CD4-positive, alpha-beta T cell treated with Interleukin-4 for 4 hours (primary cell): ENCODE measurements around the gene ZNHIT1.

Source experiments
- DNase-seq: peaks from one replicate; pipeline ENCODE4 v3.0.0-alpha.2; 2020

ZNHIT1 gene

DNA sequence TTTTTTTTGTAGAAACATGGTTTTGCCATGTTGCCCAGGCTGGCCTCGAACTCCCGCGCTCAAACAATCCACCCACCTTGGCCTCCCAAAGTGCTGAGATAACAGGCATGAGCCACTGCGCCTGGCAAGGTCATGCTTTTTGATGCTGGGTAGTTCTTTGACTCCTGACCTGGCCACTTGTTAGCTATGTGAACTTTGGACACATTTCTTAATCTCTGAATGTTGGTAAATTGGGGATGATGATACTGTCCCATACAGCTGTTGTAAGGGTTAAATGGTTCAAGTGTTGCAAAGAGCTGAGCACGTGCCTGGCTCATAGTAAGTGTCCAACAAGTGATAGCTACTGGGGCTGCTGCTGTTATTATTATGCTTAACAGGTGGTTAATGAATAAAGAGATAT, 2.3 kb downstream of the ZNHIT1 start:
- DNase-seq: no peak

DNA sequence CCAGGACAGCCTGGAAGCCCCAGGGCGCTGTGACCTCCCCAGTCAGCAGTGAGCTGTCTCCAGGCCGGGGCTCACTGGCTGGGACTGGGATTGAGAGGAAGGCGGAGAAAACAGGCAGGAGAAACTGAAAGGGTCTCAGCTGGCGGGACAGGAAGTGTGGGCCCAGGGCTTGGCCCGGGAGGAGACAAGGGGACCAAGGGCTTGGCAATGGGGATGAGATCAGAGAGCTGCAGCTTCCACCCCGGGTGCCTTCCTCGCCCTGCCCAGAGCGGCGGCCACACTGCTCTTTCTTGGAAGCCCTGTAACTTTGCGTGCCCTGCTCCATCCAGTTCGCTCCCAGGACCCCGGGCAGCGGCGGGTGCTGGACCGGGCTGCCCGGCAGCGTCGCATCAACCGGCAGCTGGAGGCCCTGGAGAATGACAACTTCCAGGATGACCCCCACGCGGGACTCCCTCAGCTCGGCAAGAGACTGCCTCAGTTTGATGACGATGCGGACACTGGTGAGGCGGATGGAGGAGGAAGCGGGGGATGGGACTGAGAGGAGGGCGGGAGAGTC, 4.4 kb downstream of the ZNHIT1 start:
- DNase-seq: no peak

DNA sequence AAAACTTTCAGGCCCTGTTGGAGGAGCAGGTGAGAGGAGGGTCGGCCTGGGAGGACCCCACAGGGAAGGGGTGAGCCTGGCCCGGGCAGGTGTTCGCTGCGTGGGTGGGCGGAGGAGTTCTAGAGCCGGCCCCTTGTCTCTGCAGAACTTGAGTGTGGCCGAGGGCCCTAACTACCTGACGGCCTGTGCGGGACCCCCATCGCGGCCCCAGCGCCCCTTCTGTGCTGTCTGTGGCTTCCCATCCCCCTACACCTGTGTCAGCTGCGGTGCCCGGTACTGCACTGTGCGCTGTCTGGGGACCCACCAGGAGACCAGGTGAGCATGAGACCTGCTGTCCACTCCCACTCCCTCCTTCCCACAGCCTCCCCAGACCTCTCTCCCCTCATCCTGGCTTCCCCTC, 5.6 kb downstream of the ZNHIT1 start:
- no peak for DNase-seq

DNA sequence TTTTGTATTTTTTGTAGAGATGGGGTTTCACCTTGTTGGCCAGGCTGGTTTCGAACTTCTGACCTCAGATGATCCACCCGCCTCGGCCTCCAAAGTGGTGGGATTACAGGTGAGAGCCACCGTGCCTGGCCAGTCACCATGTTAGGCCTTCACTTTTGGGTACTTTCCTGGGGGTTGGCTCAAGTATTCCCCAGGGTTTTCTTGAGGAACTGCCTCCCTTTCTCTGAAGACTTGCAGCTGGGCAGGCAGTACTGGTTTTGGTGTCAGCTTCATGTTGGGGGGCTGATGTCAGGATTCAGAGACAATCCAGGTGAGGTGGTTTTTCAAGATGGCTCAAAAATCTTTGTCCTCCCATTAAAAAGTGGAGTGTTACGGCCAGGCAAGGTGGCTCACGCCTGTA, 7.7 kb downstream of the ZNHIT1 start:
- DNase-seq: no peak

GRCh38 chr7:101226721-101227120, 8.8 kb downstream of the ZNHIT1 start:
- no peak for DNase-seq

GRCh38 chr7:101231644-101232043, 13.7 kb downstream of the ZNHIT1 start:
- no peak for DNase-seq

DNA sequence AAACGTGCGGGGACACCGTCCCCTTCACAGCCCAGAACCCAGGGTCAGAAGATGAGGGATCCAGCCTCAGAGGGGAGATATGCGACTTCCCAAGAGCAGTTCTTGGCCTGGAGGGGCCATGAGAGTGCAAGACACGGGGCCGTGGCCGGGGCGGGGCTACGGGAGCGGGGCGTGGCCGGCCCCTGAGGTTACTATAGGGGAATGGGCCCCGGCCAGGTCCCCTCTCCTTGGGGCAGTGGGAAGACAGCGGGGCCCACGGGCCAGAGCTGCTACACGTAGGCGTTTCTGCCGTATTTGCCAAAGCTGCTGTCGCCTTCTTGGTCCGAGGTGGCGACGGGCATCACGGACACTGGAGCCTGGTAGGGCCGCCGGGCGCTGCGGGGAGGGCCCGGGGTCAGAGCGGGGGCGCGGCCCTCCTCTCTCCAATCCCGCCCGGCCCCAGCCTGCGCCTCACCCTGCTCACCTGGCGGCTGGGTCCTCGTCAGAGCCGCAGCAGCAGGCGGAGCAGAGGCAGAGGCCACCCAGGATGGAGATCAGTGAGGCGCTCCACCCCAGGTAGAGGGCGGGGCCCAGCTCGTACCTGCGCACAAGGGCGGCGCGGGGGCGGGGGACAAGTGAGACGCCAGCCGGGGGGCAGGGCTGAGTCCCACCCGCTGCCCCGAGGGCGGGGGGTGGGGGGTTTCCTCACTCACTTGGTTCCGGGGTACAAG, 14.3 kb downstream of the ZNHIT1 start:
- DNase-seq: no peak

DNA sequence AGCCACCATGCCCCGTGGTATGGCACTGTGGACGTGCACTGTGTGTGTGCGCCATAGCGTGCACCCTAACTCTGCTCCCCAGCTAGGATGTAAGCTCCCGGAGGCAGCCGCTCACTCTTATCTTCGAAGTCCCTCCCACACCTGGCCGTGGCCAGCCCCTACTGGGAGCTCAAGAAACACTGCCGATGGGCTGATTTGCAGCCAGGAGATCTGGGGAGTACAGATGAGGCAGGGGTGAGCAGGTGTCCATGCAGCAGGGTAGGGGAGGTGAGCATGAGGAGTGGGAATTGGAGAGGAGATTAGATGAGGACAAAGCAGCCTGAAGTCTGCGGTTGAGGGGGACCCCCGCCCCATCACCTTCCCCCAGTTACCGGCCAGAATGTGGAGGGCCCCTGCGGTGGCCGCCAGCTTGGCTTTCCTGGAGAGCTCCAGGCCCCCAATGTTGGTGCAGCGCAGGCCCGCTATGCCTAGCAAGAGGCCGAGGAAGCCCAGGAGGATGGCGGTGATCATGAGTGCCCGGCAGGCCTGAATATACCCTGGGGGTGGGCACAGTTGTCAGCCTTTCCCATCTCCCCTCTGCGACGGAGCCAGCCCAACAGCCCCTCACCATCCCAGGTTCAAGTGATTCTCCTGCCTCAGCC, 16.1 kb downstream of the ZNHIT1 start:
- DNase-seq: no peak

DNA sequence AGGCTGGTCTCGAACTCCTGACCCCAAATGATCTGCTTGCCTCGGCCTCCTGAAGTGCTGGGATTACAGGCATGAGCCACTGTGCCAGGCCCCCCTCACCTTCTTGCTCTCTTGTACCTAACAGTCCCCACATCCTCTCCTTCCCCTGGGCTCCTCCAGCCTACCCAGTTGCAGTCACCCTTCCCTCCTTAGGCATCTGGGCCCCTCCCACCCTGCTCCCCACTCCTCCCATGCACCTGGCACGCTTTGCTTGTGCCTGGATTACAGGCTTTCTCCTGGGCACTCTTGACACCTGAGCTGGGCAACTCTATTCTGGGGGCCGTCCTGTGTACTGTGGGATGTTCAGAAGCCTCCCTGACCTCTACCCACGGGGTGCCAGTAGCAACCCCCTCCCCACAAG, 16.7 kb downstream of the ZNHIT1 start:
- DNase-seq: no peak

DNA sequence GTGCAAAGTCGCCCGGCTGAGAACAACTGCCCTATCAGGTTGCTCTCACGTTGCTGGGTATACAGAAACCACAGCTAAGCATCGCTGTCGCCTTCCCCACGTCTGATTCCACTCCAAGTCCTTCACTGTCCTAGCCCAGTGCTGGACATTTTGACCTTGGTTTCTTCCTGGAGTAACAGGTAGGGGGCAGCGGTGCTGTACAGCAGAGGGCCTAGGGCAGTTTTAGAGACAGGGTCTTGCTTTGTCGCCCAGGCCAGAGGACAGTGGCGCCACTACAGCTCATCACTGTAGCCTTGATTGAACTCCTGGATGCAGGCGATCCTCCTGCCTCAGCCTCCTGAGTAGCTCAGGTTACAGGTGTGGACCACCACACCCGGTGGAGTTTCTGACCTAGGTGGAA, 17.1 kb downstream of the ZNHIT1 start:
- no peak for DNase-seq

DNA sequence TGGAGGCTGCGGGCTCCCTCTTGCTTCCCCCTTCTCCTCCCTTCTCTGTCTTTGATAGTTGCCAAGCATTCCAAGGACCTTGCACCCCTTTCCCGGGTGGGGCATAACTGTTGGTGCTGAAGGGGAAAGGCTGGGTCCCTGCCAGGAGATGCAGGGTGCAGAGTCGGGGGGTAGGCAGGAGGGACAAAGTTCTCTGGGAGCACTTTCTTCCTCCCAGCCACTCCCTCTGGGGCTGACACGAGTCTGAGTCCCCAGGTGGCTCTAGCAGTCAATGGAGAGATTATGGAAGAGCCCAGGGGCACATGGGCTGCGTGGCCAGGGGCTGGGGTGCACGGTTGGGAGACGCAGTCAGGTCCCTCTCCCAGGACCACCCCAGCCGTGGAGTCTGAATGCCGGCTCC, 17.6 kb downstream of the ZNHIT1 start:
- DNase-seq: no peak

DNA sequence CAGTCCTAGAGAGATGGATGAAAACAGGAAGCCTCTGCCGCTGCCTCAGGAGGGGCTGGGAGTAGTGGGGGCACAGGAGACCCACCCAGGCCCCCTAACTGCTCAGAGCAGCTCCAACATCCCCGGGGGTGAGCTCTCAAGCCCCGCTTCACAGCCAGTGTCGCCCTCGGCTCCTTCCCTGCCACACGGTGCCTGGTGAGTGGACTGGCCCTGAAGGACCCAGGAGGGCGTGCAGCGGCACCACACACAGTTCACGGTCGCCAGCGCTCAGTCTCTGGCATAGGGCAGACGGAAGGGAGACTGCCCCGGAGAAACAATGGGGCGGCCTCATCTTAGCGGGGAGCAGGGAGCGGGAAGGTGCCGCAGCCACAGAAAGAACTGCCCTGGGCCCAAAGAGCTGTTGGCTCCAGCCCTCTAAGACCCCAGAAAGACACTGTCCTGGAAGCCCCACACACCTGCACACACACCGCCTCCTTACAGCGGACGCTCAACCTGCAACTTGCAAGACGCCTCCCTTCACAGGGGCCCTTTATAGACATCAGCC, 18.4 kb downstream of the ZNHIT1 start:
- no peak for DNase-seq

GRCh38 chr7:101237206-101238067, 19.5 kb downstream of the ZNHIT1 start, which contains the start of gene CLDN15:
Gene CLDN15 (minus strand): TSS chr7:101237802. CDS start chr7:101237581, 221 bp downstream.
- no peak for DNase-seq

GRCh38 chr7:101238226-101239182, 20.5 kb downstream of the ZNHIT1 start:
- no peak for DNase-seq

- DNase-seq: no peak
Observed at GRCh38 chr7:101239191-101239950, 21.4 kb downstream of the ZNHIT1 start.

DNA sequence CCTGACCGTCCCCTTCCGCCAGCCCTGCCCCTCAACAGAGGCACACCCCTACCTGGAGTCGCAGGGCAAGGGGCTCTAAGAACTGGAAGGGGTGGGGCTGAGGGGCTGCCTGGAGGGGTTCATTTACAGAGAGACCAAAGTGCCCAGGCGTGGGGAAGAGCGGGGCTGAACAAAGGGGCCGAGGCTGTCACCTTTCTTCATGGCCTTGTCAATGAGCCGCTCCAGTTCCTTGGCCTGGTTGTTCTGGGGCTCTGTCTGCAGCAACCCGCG, 21.9 kb downstream of the ZNHIT1 start:
- no peak for DNase-seq

DNA sequence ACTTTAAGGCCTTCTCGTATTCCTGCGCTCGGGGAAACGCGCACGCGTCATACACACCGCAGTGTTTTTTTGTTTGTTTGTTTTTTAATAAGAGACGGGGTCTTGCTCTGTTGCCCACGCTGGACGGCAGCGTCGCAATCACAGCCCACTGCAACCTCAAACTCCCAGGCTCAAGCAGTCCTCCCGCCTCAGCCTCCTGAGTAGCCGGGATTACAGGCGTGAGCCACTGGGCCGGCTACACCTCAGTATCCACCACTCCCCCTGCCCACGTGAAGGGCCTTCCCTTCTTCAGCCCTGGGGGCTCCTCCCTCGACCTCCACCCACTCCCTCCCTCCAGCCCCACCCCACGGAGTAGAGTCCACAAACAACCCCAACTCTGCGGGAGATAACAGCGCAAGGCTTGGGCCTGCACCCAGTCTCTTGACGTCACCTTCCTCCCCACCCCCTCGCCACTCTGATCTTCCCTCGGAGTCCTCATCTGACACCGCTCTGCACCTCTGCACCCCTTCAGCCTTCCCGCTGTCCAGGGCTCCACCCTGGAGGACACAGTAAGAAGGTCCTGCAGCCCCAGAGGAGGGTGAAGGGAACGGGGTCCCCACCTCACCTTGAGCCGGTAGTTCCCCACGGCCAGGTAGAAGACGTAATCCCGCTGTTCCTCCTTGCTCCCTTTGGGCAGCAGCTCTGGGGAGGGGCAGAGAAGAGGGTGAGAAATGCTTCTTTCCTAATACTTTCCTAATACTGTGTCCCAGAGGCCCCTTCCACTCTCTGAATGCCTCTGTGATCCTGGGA, 22.5 kb downstream of the ZNHIT1 start:
- DNase-seq: no peak

DNA sequence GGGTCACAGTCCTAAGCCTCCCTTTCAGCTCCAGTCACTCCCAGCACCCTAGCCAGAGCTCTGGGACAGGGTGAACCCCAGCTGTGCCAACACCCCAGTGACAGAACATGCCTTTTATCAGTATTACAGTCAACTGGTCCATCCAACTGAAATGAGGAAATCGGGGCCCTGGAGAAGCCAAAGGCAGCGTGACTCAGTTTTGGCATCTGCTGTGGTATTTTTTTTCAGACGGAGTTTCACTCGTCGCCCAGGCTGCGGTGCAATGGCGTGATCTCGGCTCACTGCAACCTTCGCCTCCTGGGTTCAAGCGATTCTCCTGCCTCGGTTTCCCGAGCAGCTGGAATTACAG, 23.0 kb downstream of the ZNHIT1 start:
- no peak for DNase-seq

DNA sequence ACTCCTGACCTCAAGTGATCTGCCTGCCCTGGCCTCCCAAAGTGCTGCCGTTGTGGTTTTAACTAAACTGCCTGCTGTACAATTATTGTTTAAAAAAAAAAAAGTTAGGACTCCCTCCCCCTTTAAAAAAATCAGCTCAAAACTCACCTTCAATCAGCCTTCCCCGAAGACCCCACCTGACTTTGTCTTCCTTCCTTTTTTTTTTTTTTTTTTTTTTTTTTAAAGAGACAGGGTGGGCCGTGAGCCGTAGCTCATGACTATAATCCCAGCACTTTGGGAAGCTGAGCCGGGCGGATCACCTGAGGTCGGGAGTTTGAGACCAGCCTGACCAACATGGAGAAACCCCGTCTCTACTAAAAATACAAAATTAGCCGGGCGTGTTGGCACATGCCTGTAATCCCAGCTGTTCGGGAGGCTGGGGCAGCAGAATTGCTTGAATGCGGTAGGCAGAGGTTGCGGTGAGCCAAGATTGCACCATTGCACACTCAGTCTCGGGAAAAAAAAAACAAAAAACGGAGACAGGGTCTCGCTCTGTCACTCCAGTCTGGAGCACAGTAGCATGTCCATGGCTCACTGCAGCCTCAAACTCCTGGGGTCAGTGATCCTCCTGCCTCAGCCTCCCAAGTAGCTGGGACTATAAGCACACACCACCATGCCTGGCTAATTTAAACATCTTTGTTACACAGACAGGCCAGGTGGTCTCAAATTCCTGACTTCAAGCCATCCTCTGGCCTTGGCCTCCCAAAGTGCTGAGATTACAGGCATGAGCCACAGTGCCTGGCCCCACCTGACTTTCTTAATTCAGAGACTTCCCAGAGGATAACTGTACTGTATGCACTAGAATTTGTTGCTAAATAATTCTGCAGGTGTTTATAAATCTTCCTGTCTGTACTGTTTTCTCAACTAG, 23.7 kb downstream of the ZNHIT1 start:
- DNase-seq: no peak
